Non-pigmented ciliary epithelial cell (primary cell): Measurements from ENCODE around the gene TGM2.

ENCODE experiments used
- DNase-seq: peaks from one replicate; pipeline ENCODE4 v3.0.0-alpha.2; 2010; ENCODE audit warnings: low read depth

The TGM2 gene

GRCh38 chr20:38161412-38161774 lies 3.7 kb downstream of the TGM2 start:
- DNase-seq, result no peak

DNA sequence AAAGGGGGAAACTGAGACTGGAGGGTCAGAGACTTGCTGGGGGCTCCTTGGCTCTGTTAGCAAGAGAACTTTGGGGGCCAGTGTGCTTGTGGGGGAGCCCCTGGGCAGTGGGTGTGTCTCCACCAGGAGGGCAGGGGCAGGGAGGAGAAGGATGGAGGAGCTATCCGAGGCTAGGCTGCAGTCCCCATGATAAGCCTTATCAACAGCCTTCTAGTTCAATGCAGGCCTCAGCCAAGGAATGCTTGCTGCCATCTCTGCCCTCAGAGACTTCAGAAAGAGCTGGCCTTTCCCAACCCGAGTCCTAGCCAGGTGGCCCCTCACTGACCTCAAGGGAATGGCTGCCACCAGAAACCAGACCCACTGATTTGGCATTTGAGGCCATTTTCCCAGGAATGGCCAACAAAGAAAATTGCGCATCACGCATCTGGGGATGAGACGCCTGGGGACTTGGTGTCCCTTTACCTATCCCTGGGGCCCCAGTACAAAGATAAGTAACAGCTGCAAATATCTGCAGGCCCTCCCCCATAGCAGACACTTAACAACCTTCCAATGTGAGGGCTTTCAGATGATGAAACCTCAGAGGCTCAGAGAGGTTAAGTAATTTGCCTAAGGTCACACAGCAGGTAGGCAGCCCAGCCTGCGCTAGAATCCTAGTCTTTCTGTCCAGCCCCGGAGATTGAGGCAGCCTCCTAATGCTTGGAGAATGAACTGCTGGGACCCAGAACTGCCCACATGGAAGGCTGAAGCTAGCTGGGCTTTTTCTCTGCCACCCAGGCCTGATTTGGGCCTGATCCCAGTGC lies 4.9 kb downstream of the TGM2 start:
- no peak for DNase-seq

GRCh38 chr20:38159566-38159956 lies 5.5 kb downstream of the TGM2 start:
- no peak for DNase-seq

DNA sequence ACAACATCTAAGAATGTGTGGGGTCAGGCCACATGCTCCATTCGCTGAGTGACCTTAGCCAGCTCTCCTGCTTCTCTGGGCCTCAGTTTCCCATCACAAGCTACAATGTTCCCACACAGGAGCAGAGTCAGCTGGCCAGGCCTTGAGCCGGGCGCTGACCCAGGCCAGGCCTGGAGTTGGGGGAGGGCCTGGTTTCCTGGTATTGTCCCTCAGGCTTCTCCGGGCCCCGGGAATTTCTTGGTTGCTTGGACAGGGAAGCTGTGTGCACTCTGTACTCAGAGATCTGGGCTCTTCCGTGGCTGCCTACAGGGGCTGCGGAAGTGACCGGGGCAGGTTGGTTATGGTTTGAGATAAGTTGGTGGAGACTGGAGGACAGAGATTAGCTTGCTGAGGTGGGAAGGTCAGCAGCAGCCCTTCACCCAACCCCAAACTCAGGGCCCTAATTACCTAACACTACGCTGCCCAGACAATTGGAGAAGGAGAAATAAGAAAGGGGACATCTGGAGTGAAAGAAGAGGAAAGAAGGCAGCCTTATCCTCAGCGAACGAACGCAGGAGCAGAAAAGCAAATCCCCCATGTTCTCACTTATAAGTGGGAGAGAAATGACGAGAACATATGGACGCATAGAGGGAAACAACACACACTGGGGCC lies 6.2 kb downstream of the TGM2 start:
- no peak for DNase-seq

DNA sequence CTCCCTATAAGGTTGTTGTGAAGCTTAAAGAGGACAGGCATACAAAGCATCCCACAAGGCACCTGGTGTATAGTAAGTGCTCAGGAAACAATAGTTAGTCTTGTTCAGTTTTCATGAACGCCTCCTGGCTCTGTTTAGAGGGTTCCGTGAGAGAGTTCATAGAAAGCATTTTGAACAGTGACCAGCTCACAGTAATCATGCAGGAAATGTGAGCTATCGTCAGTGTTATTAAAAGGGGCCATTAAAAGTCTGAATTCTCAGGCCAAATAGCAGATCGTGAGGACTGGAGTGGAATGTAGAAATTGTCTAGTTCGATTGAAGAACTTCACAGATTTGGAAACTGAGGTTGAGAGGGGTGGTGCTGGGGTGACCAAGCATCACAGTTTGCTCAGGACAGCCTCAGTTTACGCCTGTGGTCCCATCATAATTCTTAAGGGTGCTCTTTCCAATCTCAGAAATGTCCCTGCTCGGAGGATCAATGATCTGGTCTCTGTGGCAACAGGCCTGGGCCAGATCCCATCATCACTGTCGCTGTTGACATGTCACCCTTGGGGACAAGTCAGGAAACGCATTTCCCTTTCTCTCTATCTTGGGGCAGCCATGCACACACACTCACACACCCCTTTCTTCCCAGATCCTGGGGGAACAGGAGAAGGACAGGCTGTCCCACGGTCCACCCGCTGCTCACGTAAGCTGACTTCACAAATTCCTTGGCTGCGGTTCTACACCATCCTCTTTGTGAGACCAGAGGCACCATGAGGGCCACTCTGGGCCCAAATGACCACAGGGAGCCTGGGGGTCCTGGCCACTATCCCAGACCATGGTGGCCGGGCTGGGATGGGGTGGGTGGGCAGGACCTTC lies 7.2 kb downstream of the TGM2 start:
- DNase-seq, result no peak

DNA sequence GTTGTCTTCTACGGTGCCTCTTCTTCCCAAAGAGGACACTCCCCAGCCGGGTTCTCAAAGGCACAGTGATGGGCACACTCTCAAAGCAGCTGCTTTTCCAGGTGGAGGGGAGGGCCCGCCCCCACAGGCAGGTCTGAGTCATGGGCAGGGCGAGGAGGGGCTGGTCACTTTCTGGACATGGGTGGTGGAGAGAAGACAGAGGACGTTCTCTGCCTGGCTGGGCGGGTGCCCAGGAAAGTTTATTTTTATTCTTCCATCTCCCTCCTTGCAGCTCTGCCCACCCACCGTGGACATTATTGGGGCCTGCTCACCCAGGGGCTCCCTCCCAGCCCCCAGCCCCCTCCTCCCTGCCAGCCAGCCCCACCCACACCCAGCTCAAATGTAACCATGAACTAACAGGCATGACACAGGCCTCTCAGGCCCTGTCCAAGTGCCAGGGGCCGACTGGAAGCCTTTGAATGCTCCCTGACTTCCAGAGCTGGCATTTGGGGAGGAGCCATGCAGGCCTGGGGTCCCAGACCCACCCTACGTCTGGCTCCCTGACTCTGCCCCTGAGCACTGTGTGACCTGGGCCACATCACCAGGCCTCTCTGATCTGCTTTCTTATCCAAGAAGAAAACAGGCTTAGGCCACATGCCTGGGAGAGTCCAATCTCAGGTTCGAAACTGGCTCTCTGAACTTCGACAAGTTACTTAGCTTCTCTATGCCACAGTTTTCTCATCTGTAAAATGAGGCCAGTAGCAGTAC lies 8.0 kb downstream of the TGM2 start:
- no peak for DNase-seq

DNA sequence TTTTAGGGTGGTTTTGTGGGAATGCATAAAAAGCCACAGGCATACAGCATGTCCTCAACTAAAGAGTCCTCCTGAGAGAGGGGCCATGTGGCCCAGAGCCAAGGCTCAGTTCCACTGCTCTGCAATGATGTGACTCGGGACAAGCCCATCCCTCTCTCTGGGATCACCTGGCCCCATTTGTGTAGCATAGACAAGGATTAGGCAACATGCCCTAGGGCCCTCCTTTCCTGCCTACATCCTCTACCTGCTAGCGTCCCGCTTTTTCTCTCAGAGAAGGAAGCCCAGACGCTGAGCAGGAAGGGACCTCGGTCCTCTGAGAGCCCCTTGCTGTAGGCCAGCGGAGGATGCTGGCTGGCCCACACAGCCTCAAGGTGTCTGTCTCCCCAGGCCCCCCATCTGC lies 8.8 kb downstream of the TGM2 start:
- no peak for DNase-seq

DNA sequence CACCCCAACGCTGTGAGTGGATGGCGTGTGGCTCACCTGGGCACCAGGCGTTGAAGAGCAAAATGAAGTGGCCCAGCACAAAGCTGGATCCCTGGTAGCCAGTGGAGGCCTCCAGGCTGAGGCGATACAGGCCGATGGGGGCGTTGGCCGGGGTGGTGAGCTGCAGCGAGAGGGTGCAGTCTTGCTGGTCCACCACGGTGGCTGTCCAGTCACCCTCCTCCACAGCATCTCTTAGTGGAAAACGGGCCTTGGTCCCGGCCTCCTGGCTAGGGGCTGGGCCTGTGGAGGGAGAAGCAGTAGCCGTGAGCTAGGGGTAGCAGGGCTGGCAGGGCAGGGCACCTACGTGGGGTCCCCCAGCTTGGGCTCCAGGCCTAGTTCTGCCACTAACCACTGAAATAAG lies 9.3 kb downstream of the TGM2 start:
- DNase-seq, result no peak

- DNase-seq, result no peak
Observed at GRCh38 chr20:38153401-38153800, 11.7 kb downstream of the TGM2 start.

DNA sequence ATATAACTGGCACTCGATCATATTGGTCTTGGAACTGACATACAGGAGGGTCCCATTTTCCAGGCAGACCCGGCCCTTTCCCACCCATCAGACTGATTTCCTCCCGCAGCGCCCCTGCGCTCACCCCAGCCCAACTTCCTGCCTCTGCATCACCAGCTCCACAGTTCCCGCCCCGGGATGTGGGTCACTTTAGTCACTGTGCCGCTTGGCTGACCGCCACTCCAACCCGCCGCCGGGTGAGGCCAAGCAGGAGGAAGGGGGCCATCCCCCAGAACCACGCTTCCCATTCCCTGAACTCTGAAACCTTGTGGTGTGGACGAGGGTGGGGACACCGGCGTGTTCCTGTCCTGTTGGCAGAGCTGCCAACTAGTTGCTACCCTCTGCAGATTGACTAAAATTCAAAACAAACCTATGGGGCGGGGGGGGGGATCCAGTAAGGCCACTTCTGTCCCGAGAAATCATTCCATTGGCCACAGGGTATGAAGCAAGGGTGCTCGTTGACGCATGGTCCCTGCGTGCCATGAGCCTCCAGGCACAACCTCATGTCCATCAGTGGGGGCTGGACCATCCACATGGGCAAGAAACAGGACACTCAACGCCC lies 12.3 kb downstream of the TGM2 start:
- DNase-seq, result no peak

DNA sequence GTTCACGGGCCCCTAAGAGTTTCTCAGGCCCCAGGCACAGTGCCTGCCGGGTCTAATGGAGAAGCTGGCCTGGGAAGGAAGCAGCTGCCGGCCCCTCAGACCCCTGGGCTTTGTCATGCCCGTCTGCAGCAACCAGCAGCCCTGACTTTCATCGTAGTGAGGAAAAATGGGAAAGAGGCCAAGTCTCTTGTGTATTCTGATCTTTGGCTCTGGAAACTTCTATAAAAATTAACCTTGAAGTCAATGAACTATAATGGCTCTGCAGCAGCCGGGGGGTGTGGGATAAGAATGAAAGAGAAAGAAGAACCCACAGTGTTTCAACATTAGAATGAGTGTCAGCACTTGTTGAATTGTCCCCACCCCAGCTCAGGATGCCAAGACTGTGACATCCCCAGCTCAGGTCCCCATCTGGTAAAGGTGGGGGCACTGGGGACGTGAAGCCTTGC lies 12.9 kb downstream of the TGM2 start:
- DNase-seq, result no peak

GRCh38 chr20:38151455-38151854 lies 13.6 kb downstream of the TGM2 start:
- no peak for DNase-seq

GRCh38 chr20:38150335-38151170 lies 14.5 kb downstream of the TGM2 start:
- DNase-seq, result no peak

DNA sequence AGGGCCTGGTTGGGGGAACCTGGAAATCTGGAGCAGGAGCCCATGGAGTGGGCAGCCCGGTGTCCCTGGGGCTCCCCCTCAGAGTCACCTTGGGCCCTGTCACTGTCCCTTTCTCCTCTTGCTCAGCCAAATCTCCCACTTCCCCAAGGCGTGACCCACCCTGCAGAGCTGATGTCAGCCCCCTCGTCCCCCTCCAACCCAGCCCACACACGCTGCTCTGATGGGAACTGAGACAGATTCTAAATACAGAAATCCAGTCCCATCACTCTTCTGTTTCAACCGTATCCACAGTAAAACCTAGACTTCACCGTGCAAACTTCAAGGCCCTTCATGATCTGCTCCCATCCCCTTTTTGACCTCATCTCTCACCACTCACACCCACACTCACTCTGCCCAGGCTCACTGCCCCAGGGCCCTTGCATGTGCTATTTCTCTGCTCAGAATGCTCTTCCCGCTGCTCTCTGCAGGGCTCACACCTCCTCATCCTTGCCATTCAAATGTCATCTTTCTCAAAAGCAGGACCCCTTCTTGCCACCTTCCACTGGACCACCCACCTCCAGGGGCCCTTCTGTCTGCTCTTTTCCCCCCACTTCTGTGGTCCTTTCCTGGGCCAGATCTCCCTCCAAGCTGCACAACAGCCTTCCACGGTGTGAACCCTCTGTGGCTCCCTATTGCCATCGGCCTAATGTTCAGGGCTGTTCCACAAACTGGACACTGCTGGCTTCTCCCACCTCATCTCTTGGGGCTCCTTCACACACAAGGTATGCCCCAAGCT lies 16.6 kb downstream of the TGM2 start:
- no peak for DNase-seq

- DNase-seq, result no peak
Observed at GRCh38 chr20:38147751-38148150, 17.3 kb downstream of the TGM2 start.

DNA sequence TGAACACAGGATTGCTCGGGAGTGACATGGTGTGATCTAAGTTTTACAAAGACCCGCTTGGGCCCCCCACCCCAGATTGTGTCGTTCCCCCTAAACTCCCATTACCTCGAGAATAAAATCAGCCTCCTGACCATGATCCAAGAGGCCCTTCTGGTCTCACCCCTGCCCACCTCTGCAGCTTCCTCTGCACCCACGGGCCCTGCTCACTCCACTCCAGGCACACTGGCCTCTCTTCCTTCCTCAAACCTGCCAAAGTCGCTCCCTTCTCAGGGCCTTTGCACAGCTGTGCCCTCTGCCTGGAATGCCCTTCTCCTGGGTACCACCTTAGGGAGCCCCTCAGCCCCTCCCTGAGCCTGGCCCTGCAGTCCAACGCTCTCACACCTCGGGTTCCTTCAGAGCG lies 17.9 kb downstream of the TGM2 start:
- no peak for DNase-seq

GRCh38 chr20:38146628-38147027 lies 18.4 kb downstream of the TGM2 start:
- no peak for DNase-seq

DNA sequence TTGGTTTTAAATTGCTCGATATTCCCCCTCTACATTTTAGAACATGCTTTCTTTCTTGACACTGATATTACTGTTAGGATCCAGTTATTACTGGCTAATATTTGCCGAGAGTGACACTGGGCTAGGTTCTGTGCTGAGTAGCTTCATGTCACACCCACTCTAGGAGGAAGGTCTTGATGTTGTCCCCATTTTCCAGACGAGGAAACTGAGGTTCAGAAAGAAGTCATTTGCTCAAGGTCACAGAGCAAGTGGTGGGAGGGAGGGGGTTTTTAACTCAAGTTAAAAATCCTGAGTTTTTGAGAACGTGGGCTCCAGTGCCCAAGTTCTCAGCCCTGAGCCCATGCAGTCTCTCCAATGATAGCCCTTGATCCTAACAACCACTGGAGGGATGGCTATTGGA lies 18.9 kb downstream of the TGM2 start:
- no peak for DNase-seq

DNA sequence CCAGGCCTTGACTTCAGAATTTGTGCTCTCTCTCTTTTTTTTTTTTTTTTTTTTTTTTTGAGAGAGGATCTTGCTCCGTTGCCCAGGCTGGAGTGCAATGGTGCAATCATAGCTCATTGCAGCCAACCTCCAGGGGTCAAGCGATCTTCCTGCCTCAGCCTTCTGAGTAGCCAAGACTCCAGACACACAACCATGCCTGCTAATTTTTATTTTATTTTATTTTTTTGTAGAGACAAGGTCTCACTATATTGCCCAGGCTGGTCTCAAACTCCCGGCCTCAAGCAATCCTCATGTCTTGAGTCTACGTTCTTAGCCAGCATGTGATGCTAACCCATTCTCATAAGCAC lies 19.4 kb downstream of the TGM2 start:
- DNase-seq, result no peak
